ENCODE data around the gene ETS1. TPM values are rescaled to one million over a fixed set of nuclear protein-coding genes. Genes with fewer than 3 reads are reported as not detected.

ETS1 gene
- total RNA-seq, 4 donors from 2014 or later, result 72.4 to 211 (median 165) TPM

GRCh38 chr11:128515826-128516778, 71.3 kb downstream of the ETS1 start:
- ATAC-seq (ENCODE audit: low FRiP score) (no peak), DNase-seq (ENCODE audit: low spot score) (no peak)
- no peak for TF ChIP-seq CTCF (IDR thresholded peaks at IDR 0.05)

GRCh38 chr11:128515086-128515485, 72.3 kb downstream of the ETS1 start:
- DNase-seq (ENCODE audit: low spot score), result no peak
- no peak for ATAC-seq (ENCODE audit: low FRiP score)

DNA sequence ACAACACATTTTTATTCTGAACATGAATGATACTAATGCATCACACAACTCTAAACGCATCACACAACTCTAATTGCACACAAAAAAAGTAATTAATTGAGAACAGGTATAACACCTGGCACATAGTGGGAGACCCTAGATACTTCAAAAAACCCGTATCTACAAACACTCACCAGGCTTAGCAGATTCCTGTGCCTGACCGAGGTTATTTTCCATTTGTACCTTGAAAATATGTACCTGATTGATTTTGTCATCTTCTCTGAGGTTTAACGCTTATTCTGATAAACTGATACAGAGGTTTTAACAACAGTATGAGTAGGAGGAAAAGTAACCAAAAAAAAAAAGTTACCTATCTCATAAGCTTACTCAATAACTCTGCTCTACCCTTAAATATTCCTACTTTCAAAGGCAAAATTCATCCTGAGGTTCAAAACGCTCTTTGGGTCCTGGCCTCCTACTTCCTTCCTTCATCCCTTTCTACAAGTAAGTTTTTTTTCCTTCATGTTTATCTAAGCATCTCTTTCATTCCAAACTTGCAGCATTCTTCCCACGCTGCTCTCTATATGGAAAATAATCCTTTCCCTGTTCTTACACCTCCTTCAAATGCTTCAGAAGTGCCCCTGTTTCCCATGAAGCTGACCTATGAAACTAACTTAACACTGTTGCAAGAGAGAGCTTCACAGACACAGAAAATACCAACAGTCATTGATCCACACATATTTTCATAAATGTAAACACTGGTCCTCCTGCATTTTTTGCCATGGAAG, 73.3 kb downstream of the ETS1 start:
- no peak for TF ChIP-seq CTCF (IDR thresholded peaks at IDR 0.05)
- ATAC-seq (ENCODE audit: low FRiP score) (no peak), DNase-seq (ENCODE audit: low spot score) (no peak)

More at GRCh38 chr11:128515086-128515485, 72.3 kb downstream of the ETS1 start:
- TF ChIP-seq CTCF (IDR thresholded peaks at IDR 0.05), result no peak

- no peak for DNase-seq (ENCODE audit: low spot score)
- TF ChIP-seq CTCF (IDR thresholded peaks at IDR 0.05), result no peak
Measured at GRCh38 chr11:128512474-128512996, 74.8 kb downstream of the ETS1 start.

DNA sequence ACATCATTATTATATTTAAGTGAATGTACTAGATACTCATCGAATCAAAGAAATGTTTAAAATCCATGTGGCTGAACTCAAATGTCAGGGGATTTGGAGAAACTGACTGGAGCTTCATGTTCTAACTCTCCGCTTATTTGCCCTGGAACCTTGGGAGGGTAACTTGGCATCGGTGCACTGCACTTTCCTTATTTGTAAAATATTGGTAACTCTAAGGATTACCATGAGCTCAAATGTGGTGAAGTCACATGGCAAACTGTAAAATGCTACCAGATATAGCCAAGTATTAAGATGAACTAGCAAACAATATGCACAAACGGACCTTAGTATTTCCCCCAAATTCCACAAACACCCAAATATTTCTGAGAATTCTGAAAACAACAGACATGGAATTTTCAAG, 75.6 kb downstream of the ETS1 start:
- no peak for ATAC-seq (ENCODE audit: low FRiP score)
- DNase-seq (ENCODE audit: low spot score), result no peak

More at GRCh38 chr11:128512474-128512996, 74.8 kb downstream of the ETS1 start:
- ATAC-seq (ENCODE audit: low FRiP score), result no peak

More for the DNA sequence above, 75.6 kb downstream of the ETS1 start:
- no peak for TF ChIP-seq CTCF (IDR thresholded peaks at IDR 0.05)
